ENCODE measurements around the gene RDX.

The RDX gene

DNA sequence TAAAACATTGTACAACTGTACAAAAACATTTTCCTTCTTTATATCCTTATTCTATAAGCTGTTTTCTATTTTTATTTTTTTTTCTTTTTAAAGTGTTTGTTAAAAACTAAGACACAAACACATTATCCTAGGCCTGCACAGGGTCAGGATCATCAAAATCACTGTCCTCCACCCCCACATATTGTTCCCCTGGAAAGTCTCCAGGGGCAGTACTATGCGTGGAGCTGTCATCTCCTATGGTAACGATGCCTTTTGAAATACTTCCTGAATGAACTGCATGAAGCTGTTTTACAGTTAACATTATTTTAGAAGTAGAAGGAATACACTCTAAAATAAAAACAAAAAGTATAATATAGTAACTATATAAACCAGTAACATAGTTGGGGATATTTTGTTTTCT lies 136.0 kb downstream of the RDX start:
- no peak overlapping the region for H3K4me3 ChIP-seq (ENCODE audit: low read depth, low read length)
- TF ChIP-seq, protein P1, sequence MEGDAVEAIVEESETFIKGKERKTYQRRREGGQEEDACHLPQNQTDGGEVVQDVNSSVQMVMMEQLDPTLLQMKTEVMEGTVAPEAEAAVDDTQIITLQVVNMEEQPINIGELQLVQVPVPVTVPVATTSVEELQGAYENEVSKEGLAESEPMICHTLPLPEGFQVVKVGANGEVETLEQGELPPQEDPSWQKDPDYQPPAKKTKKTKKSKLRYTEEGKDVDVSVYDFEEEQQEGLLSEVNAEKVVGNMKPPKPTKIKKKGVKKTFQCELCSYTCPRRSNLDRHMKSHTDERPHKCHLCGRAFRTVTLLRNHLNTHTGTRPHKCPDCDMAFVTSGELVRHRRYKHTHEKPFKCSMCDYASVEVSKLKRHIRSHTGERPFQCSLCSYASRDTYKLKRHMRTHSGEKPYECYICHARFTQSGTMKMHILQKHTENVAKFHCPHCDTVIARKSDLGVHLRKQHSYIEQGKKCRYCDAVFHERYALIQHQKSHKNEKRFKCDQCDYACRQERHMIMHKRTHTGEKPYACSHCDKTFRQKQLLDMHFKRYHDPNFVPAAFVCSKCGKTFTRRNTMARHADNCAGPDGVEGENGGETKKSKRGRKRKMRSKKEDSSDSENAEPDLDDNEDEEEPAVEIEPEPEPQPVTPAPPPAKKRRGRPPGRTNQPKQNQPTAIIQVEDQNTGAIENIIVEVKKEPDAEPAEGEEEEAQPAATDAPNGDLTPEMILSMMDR (IDR thresholded peaks at IDR 0.05; ENCODE audit: borderline replicate concordance, insufficient read depth, low read depth, low read length), result no peak

DNA sequence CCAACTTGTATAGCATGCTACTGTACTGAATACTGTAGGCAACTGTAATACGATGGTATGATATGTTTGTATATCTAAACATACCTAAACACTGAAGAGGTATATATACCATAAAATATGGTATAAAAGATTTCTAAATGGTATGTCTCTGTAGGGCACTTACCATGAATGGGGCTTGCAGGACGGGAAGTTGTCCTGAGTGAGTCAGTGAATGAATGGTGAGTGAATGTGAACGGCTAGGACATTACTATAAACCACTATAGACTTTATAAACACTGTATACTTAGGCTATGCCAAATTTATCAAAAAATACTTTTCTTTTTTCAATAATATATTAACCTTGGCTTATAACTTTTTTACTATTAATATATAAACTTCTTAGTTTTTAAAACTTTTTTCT lies 136.4 kb downstream of the RDX start:
- TF ChIP-seq, protein P1 (IDR thresholded peaks at IDR 0.05; ENCODE audit: borderline replicate concordance, insufficient read depth, low read depth, low read length), result no peak
- no peak overlapping the region for H3K4me3 ChIP-seq (ENCODE audit: low read depth, low read length)

DNA sequence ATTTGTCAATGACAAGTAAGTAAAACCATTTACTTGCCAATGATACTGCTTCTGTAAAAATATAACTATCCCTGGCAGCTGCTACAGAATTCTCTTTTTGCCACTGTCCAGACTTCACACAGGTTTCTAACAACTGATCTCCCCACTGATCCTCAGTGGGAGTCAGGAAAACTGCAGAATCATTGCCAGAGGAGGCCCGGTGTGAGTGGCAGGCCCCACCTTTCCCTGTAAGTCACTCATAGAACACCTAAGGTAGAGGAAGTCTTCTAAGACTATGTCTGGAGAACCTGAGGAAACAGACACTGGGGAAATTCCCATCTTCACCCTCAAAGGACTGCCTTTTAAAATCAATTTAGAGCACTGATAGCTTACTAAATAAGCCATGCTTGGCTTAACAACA lies 136.9 kb downstream of the RDX start:
- TF ChIP-seq, protein P1 (IDR thresholded peaks at IDR 0.05; ENCODE audit: borderline replicate concordance, insufficient read depth, low read depth, low read length), result no peak

DNA sequence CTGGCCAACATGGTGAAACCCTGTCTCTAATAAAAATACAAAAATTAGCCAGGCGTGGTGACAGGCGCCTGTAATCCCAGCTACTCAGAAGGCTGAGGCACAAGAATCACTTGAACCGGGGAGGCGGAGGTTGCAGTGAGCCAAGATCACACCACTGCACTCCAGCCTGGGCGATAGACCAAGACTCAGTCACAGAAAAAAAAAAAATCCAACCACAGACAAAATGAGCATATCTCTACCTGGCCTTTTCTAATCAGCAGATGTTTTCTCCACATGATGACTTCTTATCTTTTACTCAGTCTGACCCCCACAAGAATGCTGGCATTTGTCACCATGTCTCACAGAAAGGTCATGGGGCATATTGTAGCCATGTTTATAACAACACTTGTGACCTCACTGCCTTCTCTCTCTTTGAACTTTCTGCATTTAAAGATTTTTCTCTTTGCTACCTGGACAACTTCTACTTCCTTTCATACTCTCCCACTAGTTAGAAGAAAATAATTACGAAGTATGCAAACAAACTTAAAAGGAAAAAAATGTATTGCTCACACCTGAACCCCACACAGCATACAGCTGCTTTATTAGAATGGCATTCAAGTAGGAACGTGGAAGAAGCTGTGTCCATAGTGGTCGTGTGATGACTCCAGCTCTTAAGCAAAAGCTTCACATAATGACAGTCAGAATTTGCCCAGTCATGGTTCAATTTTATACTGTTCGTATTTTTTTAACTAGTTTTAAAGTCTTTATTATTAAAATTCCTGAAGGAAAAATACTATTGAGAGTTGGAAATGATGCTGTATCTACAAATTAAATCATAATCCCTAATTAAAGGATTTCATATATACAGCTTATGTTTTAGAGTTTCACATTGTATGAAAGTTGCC lies 137.9 kb downstream of the RDX start:
- no peak overlapping the region for H3K4me3 ChIP-seq (ENCODE audit: low read depth, low read length)
- TF ChIP-seq, protein P1 (IDR thresholded peaks at IDR 0.05; ENCODE audit: borderline replicate concordance, insufficient read depth, low read depth, low read length), result no peak

More for the DNA sequence above, 136.9 kb downstream of the RDX start:
- H3K4me3 ChIP-seq (ENCODE audit: low read depth, low read length), result no peak overlapping the region

DNA sequence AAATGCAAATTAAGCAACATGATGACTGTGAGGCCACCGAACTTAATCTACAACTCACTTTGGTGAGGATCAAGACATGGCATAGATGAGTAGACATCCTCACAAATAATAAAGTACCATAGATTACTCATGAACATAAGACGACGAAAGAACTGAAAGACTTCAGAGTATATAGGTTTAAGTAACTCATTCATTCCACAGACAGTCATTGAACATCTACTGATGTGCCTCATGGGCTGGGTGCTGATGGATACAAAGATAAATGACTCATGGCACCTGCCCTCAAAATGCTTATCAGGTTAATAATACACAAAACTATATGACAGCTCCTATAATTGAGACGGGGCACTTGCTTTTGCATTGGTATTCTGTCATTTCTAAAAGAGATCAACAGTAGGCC lies 139.9 kb downstream of the RDX start:
- TF ChIP-seq, protein P1 (IDR thresholded peaks at IDR 0.05; ENCODE audit: borderline replicate concordance, insufficient read depth, low read depth, low read length), result no peak
- no peak overlapping the region for H3K4me3 ChIP-seq (ENCODE audit: low read depth, low read length)

DNA sequence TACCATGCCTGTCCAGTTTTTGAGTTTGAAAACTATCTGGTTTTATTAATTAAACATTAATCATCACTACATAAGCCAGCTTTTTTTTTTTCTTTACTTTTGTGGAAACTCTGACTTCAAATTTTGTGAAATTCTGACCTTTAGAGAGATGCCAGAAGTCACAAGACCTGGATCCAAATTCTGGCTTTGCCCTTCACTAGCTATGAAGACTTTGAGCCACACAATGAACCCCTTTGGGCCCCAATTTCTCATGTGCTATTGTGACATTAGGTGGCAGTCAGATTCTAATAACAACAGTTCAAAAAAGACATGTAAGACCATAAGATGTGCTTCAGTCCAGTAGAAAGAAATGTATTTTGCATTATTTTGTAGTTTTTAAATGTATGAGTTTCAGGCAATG lies 142.9 kb downstream of the RDX start:
- no peak overlapping the region for H3K4me3 ChIP-seq (ENCODE audit: low read depth, low read length)
- TF ChIP-seq, protein P1 (IDR thresholded peaks at IDR 0.05; ENCODE audit: borderline replicate concordance, insufficient read depth, low read depth, low read length), result no peak

DNA sequence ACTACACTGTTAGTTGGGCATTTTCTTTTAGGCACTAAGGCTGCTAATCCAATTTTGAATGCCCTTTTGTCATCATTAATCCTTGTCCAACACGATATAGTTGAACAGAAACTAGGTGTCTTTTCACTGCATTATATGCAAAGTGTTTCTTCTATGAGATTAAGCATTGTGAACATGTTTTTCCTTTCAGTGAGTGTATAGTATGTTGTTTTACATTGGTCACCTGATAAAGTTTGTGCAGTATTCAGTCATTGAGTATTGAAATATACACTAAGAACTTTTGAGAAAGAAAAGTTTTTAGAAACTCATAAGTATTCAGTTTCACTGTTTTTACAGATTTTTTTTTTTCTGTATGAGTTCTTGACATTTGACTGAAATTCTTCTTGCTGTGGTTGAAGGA lies 144.2 kb downstream of the RDX start:
- TF ChIP-seq, protein P1 (IDR thresholded peaks at IDR 0.05; ENCODE audit: borderline replicate concordance, insufficient read depth, low read depth, low read length), result no peak
- H3K4me3 ChIP-seq (ENCODE audit: low read depth, low read length), result no peak overlapping the region
